HepG2 (cell line): ENCODE measurements around the gene SPHK2. TPM values are rescaled to one million over a fixed set of nuclear protein-coding genes. Genes with fewer than 3 reads are reported as not detected.
A peak's percentile ranks its signal among the peaks of the same experiment; 100 is the strongest.

ENCODE experiments used
- ATAC-seq: fragments of 200-7000 bp; cut with Tn5 transposase; 3 replicates; pipeline ENCODE4 v1.9.1; 2020; ENCODE audit warnings: mild to moderate bottlenecking, moderate library complexity
- BruUV-seq: library from RNA; stranded (reverse); fragments of 400-500 nt; replicated peaks from 2 replicates; lab custom pipeline; 2021; lab: Mats Ljungman, UMichigan
- CTCF ChIA-PET: fragments of 300-600 bp; formaldehyde crosslinking; extraction: SDS; loops from one replicate; lab custom pipeline; 2021; ENCODE audit warnings: low total read pairs, inconsistent platforms, low intra/inter-chr PET ratio; lab: Yijun Ruan, JAX
- POLR2A ChIA-PET: fragments of 350-600 bp; sonication (Branson Sonifier 250); formaldehyde crosslinking; loops from one replicate; lab custom pipeline; 2020; ENCODE audit warnings: antibody characterized with exemption, inconsistent platforms; lab: Yijun Ruan, JAX
- DNase-seq: peaks from one replicate; pipeline ENCODE4 v3.0.0-alpha.2; 2015; ENCODE audit warnings: low spot score
- FAIRE-seq: peaks from 3 replicates; lab custom pipeline; 2011; peaks lifted over from hg19 to GRCh38; lab: Jason Lieb, UNC
- H2AFZ ChIP-seq: one replicate; pipeline ENCODE4 v1.6.1; 2011; ENCODE audit warnings: low read length, inconsistent platforms
- H3K27ac ChIP-seq: fragments of 300-600 bp; 3 replicates; pipeline ENCODE4 v1.8.0; 2011; ENCODE audit warnings: mixed run types, mild to moderate bottlenecking, mixed read lengths, low read length, inconsistent platforms; ENCODE audit not compliant: insufficient read depth; ENCODE audit errors: extremely low read length
- H3K27me3 ChIP-seq, 2 experiments: fragments of 200-600 bp in 1 of 2; 2 replicates in 1 of 2; 3 replicates in 1 of 2; pipeline versions ENCODE4 v1.6.0 to v1.8.0; 2011; ENCODE audit warnings: low read length in 2 of 2, mild to moderate bottlenecking in 2 of 2, moderate library complexity in 2 of 2, inconsistent platforms in 1 of 2; ENCODE audit not compliant: insufficient read depth in 2 of 2, control insufficient read depth in 1 of 2
- H3K36me3 ChIP-seq, 2 experiments: fragments of 200-600 bp in 1 of 2; replicated peaks in 1 of 2; 2 replicates in 1 of 2; 3 replicates in 1 of 2; pipeline versions ENCODE4 v1.5.1 to v1.8.0; 2011; ENCODE audit warnings: low read length in 2 of 2, inconsistent platforms in 1 of 2; ENCODE audit not compliant: insufficient read depth in 2 of 2, control insufficient read depth in 1 of 2
- H3K4me1 ChIP-seq: 2 replicates; pipeline ENCODE4 v1.5.1; 2012; ENCODE audit warnings: low read length, inconsistent platforms; ENCODE audit not compliant: insufficient read depth
- H3K4me2 ChIP-seq: 2 replicates; pipeline ENCODE4 v1.6.0; 2011; ENCODE audit warnings: low read depth, low read length, inconsistent platforms
- H3K4me3 ChIP-seq, 3 experiments: fragments of 200-600 bp in 1 of 3; sonication (generic), shearing (Covaris generic) in 1 of 3; replicated peaks in 1 of 3; 2 replicates each; pipeline ENCODE4 v1.5.1; 2011 to 2016; ENCODE audit warnings: low read length in 3 of 3, inconsistent platforms in 2 of 3, low read depth in 2 of 3, mild to moderate bottlenecking in 2 of 3, control low read depth in 1 of 3, mixed read lengths in 1 of 3; ENCODE audit not compliant: insufficient read depth in 1 of 3
- H3K79me2 ChIP-seq: one replicate; pipeline ENCODE4 v1.6.1; 2011; ENCODE audit warnings: low read length, inconsistent platforms; ENCODE audit not compliant: insufficient read depth
- H3K9ac ChIP-seq: 2 replicates; pipeline ENCODE4 v1.6.0; 2011; ENCODE audit warnings: mild to moderate bottlenecking, low read depth, low read length, inconsistent platforms; ENCODE audit not compliant: insufficient read depth
- H3K9me3 ChIP-seq: 2 replicates; pipeline ENCODE4 v1.5.1; 2012; ENCODE audit warnings: mild to moderate bottlenecking, low read length
- H4K20me1 ChIP-seq: 2 replicates; pipeline ENCODE4 v1.6.0; 2011; ENCODE audit warnings: inconsistent platforms, mild to moderate bottlenecking, low read length, moderate library complexity; ENCODE audit not compliant: insufficient read depth
- ATF2 ChIP-seq: sonication (generic); formaldehyde crosslinking; IDR thresholded peaks from 2 replicates; pipeline ENCODE4 v1.4.0; 2020; ENCODE audit warnings: missing genetic modification reagents
- CBFB ChIP-seq: sonication (generic); formaldehyde crosslinking; IDR thresholded peaks from 2 replicates; pipeline ENCODE4 v1.4.0; 2020; ENCODE audit warnings: missing genetic modification reagents
- CHD2 ChIP-seq: IDR thresholded peaks from 2 replicates; pipeline ENCODE4 v1.6.1; 2011; ENCODE audit warnings: low read depth, low read length, improper control_type of control experiment
- HDAC1 ChIP-seq: sonication (generic); formaldehyde crosslinking; IDR thresholded peaks from 2 replicates; pipeline ENCODE4 v1.5.1; 2020; ENCODE audit warnings: mild to moderate bottlenecking, missing genetic modification reagents
- HNF4A ChIP-seq: sonication (generic); formaldehyde crosslinking; IDR thresholded peaks from 2 replicates; pipeline ENCODE4 v1.4.0; 2020; ENCODE audit warnings: missing genetic modification reagents
- KDM5B ChIP-seq: sonication (generic); formaldehyde crosslinking; IDR thresholded peaks from 2 replicates; pipeline ENCODE4 v1.4.0; 2020; ENCODE audit warnings: missing genetic modification reagents, mild to moderate bottlenecking, borderline replicate concordance
- MXD4 ChIP-seq: IDR thresholded peaks from 2 replicates; pipeline ENCODE4 v1.6.1; 2016; ENCODE audit warnings: mild to moderate bottlenecking, missing biosample characterization, missing genetic modification reagents
- REXO4 ChIP-seq: sonication (generic); formaldehyde crosslinking; IDR thresholded peaks from 2 replicates; pipeline ENCODE4 v1.8.0; 2022; ENCODE audit warnings: missing genetic modification reagents, mild to moderate bottlenecking, borderline replicate concordance
- SAFB2 ChIP-seq: sonication (generic); formaldehyde crosslinking; IDR thresholded peaks from 2 replicates; pipeline ENCODE4 v1.5.1; 2020; ENCODE audit warnings: missing genetic modification reagents, low read depth, mild to moderate bottlenecking, borderline replicate concordance
- SNAI1 ChIP-seq: sonication (generic); formaldehyde crosslinking; IDR thresholded peaks from 2 replicates; pipeline ENCODE4 v1.5.0; 2020; ENCODE audit warnings: mild to moderate bottlenecking, missing genetic modification reagents, borderline replicate concordance
- SP1 ChIP-seq, 2 experiments: fragments of 450-650 bp in 1 of 2; sonication (generic) in 1 of 2; formaldehyde crosslinking in 1 of 2; IDR thresholded peaks; 2 replicates each; pipeline versions ENCODE4 v1.4.0 to v1.6.1; 2016 to 2020; ENCODE audit warnings: missing genetic modification reagents in 1 of 2
- STAG1 ChIP-seq: sonication (generic); formaldehyde crosslinking; IDR thresholded peaks from 2 replicates; pipeline ENCODE4 v1.4.0; 2020; ENCODE audit warnings: missing genetic modification reagents
- ZFP36L2 ChIP-seq: sonication (generic); formaldehyde crosslinking; IDR thresholded peaks from 2 replicates; pipeline ENCODE4 v1.4.0; 2020; ENCODE audit warnings: missing genetic modification reagents
- ZNF101 ChIP-seq: sonication (generic); formaldehyde crosslinking; IDR thresholded peaks from 2 replicates; pipeline ENCODE4 v1.4.0; 2020; ENCODE audit warnings: mild to moderate bottlenecking, low read depth, missing genetic modification reagents, borderline replicate concordance
- ZNF234 ChIP-seq: sonication (generic); formaldehyde crosslinking; conservative IDR thresholded peaks from 2 replicates; pipeline ENCODE4 v1.5.1; 2020; ENCODE audit warnings: mild to moderate bottlenecking, missing genetic modification reagents
- ZNF292 ChIP-seq: sonication (generic); formaldehyde crosslinking; IDR thresholded peaks from 2 replicates; pipeline ENCODE4 v1.8.1; 2022; ENCODE audit warnings: mild to moderate bottlenecking, low read depth, missing genetic modification reagents, borderline replicate concordance
- ZNF335 ChIP-seq: sonication (generic); formaldehyde crosslinking; IDR thresholded peaks from 2 replicates; pipeline ENCODE4 v1.4.0; 2020; ENCODE audit warnings: missing genetic modification reagents
- WGBS: methylation state at CpG from one replicate; pipeline ENCODE4 v1.1.6; 2017; ENCODE audit warnings: low lambda C conversion rate; 5-methylcytosine and 5-hydroxymethylcytosine counted together
- in situ Hi-C: cut with HindIII; loops from 2 replicates; pipeline ENCODE4 v1.10.0; 2017; ENCODE audit warnings: low pct_unique_long_range_greater_than_20kb; ENCODE audit not compliant: extremely low pct_ligation_motif_present
- intact Hi-C: fragments of 100-400 bp; cut with micrococcal nuclease; formaldehyde crosslinking; loops from one replicate; pipeline ENCODE4 v1.10.0; 2022; ENCODE audit not compliant: unreplicated experiment
- polyA plus RNA-seq, 8 experiments: library from polyadenylated mRNA; depleted of rRNA in 3 of 8; stranded (reverse) in 7 of 8; unstranded in 1 of 8; fragments of >200 nt; fragmentation: Illumina TruSeq in 4 of 8; extraction: Trizol in 4 of 8; gene quantifications; 2 replicates each; pipeline versions ENCODE4 v1.2.1 to v1.2.3, GENCODE V29; 2011 to 2016; ENCODE audit warnings: low read depth in 4 of 8, missing spikeins in 1 of 8, mixed read lengths in 1 of 8; ENCODE audit not compliant: insufficient read depth in 1 of 8
- total RNA-seq, 5 experiments: library from RNA; depleted of rRNA; stranded (reverse); fragments of >200 nt; fragmentation: Illumina TruSeq; extraction: Trizol; gene quantifications; 2 replicates each; pipeline ENCODE4 v1.2.3, GENCODE V29; 2016; ENCODE audit warnings: low read depth in 1 of 5
- TF ChIP-seq, protein P1 (sequence below): sonication (generic); formaldehyde crosslinking; IDR thresholded peaks from 2 replicates; pipeline ENCODE4 v1.9.0; 2021; ENCODE audit warnings: missing genetic modification reagents, mild to moderate bottlenecking, borderline replicate concordance
- TF ChIP-seq, protein P2 (sequence below): sonication (generic); formaldehyde crosslinking; IDR thresholded peaks from 2 replicates; pipeline ENCODE4 v1.5.0; 2020; ENCODE audit warnings: mild to moderate bottlenecking, missing genetic modification reagents, moderate library complexity

The SPHK2 gene
- total and polyA plus RNA-seq, 2 of the 13 experiments (the other 11 are each of a cell fraction or from before 2014, with no cell fraction given): 2.9 to 14.4 TPM

DNA sequence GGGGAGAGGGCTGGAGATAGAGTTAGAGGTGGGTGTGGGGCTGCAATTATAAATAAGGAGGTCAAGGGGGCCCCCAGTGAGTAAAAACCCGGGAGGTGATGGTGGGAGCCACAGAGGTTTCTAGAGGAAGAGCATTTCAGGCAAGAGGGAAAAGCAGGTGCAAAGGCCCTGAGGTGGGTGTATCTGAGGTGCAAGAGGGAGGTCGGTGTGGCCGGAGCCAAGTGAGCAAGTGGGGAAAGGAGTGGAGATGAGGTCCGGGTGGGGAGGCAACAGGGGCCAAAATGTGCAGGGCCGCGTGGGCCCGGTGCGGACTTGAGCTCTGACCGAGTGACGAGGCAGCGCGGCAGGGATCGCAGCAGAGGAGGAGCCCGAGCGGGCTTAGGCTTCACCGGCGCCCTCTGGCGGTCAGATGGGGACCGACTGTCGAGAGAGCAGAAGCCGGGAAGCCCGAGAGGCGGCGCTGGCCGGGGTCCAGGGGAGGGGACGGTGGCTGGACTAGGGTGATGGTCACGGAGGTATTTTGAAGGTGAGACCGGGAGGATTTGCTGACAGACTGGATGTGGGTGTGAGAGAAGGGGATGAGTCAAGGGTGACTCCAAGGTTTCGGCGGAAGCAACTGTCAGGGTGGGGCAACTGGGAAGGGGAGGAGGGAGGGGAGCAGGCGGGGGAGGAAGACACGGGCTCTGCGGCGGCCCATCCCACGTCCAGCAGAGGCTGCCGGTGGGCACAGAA is 30.5 kb upstream of the SPHK2 start:
- FAIRE-seq: no peak
- POLR2A ChIA-PET: interaction anchor here (1.0 kb wide), 2 partner anchors 25 to 31 kb away, joined by 3 to 4 read pairs; partner anchors contain the start of genes RPL18 and SPHK2
- 3% methylated on average over 28 of the region's 36 CpGs for WGBS
- no peak for TF ChIP-seq HNF4A
- TF ChIP-seq ZNF335: 0 out of 2 replicates have a peak, but pooled peaks have one; percentile 15
- TF ChIP-seq KDM5B (CRISPR knock-in tag): no peak
- TF ChIP-seq ATF2 (CRISPR knock-in tag): 0 out of 2 replicates have a peak, but pooled peaks have one; percentile 31
- TF ChIP-seq, protein P1, sequence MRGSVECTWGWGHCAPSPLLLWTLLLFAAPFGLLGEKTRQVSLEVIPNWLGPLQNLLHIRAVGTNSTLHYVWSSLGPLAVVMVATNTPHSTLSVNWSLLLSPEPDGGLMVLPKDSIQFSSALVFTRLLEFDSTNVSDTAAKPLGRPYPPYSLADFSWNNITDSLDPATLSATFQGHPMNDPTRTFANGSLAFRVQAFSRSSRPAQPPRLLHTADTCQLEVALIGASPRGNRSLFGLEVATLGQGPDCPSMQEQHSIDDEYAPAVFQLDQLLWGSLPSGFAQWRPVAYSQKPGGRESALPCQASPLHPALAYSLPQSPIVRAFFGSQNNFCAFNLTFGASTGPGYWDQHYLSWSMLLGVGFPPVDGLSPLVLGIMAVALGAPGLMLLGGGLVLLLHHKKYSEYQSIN (CRISPR knock-in tag): no peak
- peak; percentile 70 for TF ChIP-seq STAG1 (CRISPR knock-in tag)
- TF ChIP-seq ZNF292: no peak
- TF ChIP-seq ZNF234 (CRISPR knock-in tag): no peak
- no peak for TF ChIP-seq ZFP36L2 (CRISPR knock-in tag)
- TF ChIP-seq SP1 (IDR thresholded peaks at IDR 0.05): no peak
- TF ChIP-seq SP1 (CRISPR knock-in tag; IDR thresholded peaks at IDR 0.05): no peak
- TF ChIP-seq HDAC1: peak; percentile 38; the same call in 1 of the 2 replicates
- no peak for TF ChIP-seq ZNF101 (CRISPR knock-in tag)
- peak; percentile 67; the same call in 1 of the 2 replicates for TF ChIP-seq CBFB
- no peak for TF ChIP-seq MXD4 (CRISPR knock-in tag)
- no peak for TF ChIP-seq SAFB2 (CRISPR knock-in tag)
- no peak for TF ChIP-seq SNAI1
- TF ChIP-seq REXO4 (CRISPR knock-in tag): no peak
- TF ChIP-seq, protein P2, sequence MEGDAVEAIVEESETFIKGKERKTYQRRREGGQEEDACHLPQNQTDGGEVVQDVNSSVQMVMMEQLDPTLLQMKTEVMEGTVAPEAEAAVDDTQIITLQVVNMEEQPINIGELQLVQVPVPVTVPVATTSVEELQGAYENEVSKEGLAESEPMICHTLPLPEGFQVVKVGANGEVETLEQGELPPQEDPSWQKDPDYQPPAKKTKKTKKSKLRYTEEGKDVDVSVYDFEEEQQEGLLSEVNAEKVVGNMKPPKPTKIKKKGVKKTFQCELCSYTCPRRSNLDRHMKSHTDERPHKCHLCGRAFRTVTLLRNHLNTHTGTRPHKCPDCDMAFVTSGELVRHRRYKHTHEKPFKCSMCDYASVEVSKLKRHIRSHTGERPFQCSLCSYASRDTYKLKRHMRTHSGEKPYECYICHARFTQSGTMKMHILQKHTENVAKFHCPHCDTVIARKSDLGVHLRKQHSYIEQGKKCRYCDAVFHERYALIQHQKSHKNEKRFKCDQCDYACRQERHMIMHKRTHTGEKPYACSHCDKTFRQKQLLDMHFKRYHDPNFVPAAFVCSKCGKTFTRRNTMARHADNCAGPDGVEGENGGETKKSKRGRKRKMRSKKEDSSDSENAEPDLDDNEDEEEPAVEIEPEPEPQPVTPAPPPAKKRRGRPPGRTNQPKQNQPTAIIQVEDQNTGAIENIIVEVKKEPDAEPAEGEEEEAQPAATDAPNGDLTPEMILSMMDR: peak; percentile 95
- no peak for TF ChIP-seq CHD2

More for the DNA sequence above, 30.5 kb upstream of the SPHK2 start:
- H4K20me1 ChIP-seq: no peaks in the 10 kb centered on the region
- H2AFZ ChIP-seq: no peak overlapping the region
- H3K9me3 ChIP-seq: no peaks in the 10 kb centered on the region
- peak overlapping the region in 1 of 3 experiments; percentile 62; a peak in 1 of 6 replicates for H3K4me3 ChIP-seq
- no peak overlapping the region for H3K9ac ChIP-seq
- BruUV-seq: no TSS peak
- DNase-seq (peak; percentile 59), ATAC-seq (peak; percentile 80)
- peaks cover 12% of the 10 kb centered on the region for H3K4me1 ChIP-seq
- in situ Hi-C loops: loop anchor here (5.0 to 10.0 kb wide), 2 partner anchors 87 to 274 kb away; no protein-coding TSS in a partner anchor
- no peak overlapping the region for H3K27ac ChIP-seq
- H3K27me3 ChIP-seq: peaks cover 1 to 3% of the 10 kb centered on the region in 2 experiments; a peak in 2 of 5 replicates
- CTCF ChIA-PET: interaction anchor here (1.5 to 1.7 kb wide), 3 partner anchors 20 to 99 kb away, joined by 7 to 13 read pairs (median 10); no protein-coding TSS in a partner anchor
- no peaks in the 10 kb centered on the region for H3K79me2 ChIP-seq
- intact Hi-C loops: loop anchor here (10.0 kb wide), 1 partner anchor 274 kb away; no protein-coding TSS in a partner anchor
- no peaks in the 10 kb centered on the region for H3K36me3 ChIP-seq
- H3K4me2 ChIP-seq: peak overlapping the region; percentile 74
